A549 treated with Mapracorat at 1 μM for 4 hours (cell line): ENCODE results near the gene KBTBD6. TPM values are rescaled to one million over a fixed set of nuclear protein-coding genes. Genes with fewer than 3 reads are reported as not detected.

Source experiments
- total RNA-seq: library from RNA; stranded (reverse); fragments of 200-300 nt; extraction: Qiagen RNA extraction; gene quantifications from 5 replicates; pipeline ENCODE4 v1.2.3, GENCODE V29; 2022

The KBTBD6 gene, protein sequence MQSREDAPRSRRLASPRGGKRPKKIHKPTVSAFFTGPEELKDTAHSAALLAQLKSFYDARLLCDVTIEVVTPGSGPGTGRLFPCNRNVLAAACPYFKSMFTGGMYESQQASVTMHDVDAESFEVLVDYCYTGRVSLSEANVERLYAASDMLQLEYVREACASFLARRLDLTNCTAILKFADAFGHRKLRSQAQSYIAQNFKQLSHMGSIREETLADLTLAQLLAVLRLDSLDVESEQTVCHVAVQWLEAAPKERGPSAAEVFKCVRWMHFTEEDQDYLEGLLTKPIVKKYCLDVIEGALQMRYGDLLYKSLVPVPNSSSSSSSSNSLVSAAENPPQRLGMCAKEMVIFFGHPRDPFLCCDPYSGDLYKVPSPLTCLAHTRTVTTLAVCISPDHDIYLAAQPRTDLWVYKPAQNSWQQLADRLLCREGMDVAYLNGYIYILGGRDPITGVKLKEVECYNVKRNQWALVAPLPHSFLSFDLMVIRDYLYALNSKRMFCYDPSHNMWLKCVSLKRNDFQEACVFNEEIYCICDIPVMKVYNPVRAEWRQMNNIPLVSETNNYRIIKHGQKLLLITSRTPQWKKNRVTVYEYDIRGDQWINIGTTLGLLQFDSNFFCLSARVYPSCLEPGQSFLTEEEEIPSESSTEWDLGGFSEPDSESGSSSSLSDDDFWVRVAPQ
- 4.1 to 5.3 TPM (median 4.7 TPM) in 5 replicates for total RNA-seq

DNA sequence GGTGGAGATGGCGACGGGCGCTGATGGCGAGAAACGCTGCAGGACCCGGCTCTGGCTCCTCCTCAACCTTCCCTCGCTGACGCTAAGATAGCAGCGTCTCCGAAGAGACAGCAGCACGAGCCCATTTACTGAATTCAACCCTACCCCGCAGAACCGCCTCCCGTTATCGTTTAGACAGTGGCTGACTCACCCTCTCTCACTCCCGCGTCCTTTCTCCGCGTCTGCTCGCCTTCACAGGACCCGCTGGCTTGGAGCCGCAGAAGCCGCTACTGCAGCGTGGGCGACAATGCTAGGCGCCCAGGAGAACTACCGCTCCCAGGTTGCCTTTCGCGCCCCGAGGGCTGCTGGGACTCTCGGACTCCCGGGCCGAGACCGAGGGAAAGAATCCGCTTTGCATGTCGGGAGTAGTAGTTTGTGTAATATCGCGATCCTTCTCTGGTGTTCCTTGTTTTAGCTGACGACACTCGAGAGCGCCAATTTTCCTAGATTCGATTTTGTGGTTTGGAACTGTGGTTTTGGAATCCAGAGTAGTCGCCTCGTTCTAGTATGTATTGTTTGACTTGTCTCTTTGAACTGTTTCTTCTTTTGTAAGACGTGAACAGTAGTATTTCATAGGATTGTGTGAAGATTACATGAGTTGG, at the start of gene KBTBD6:
Gene KBTBD6, minus strand, starts transcription at position 291 of the 641 bp plus-strand sequence. CDS start 291 bp downstream, outside the sequence.

Other genes starting within 250 kb of the KBTBD6 start
- 30.7 to 42.5 TPM (median 35.0 TPM) in 5 replicates for gene ELF1, start 113.5 kb downstream of the KBTBD6 start, total RNA-seq
- gene WBP4, start 71.3 kb downstream of the KBTBD6 start, total RNA-seq: 8.0 to 9.6 TPM (median 8.3 TPM) in 5 replicates
- gene KBTBD7, start 61.8 kb upstream of the KBTBD6 start, total RNA-seq: 1.8 to 2.5 TPM (median 2.1 TPM) in 5 replicates
- 4.0 to 6.8 TPM (median 5.1 TPM) in 5 replicates for gene MTRF1, start 130.8 kb upstream of the KBTBD6 start, total RNA-seq
- gene NAA16, start 178.5 kb upstream of the KBTBD6 start, total RNA-seq: 7.3 to 8.2 TPM (median 7.9 TPM) in 5 replicates